K562 (cell line): ENCODE data around the gene KCNH3. TPM values are rescaled to one million over a fixed set of nuclear protein-coding genes. Genes with fewer than 3 reads are reported as not detected.

ENCODE experiments used
- BCOR ChIP-seq: fragments of 450-650 bp; IDR thresholded peaks from 2 replicates; pipeline ENCODE4 v1.6.1; 2016
- MXD1 ChIP-seq: fragments of 250-450 bp; sonication (Bioruptor Pico); IDR thresholded peaks from 2 replicates; pipeline ENCODE4 v1.8.0; 2021; ENCODE audit warnings: borderline replicate concordance, mild to moderate bottlenecking, moderate library complexity; ENCODE audit not compliant: poor library complexity, severe bottlenecking
- MYC ChIP-seq, 2 experiments: fragments of 250-450 bp in 1 of 2; sonication (Bioruptor Pico) in 1 of 2; IDR thresholded peaks; 2 replicates each; pipeline versions ENCODE4 v1.5.1 to v1.6.1; 2012 to 2021; ENCODE audit warnings: low read depth in 2 of 2, borderline replicate concordance in 1 of 2, improper control_type of control experiment in 1 of 2, low read length in 1 of 2, mild to moderate bottlenecking in 1 of 2, moderate library complexity in 1 of 2
- NFIC ChIP-seq: fragments of 450-650 bp; IDR thresholded peaks from 2 replicates; pipeline ENCODE4 v1.6.1; 2017; ENCODE audit warnings: mild to moderate bottlenecking, inconsistent platforms
- PTRF ChIP-seq: fragments of 450-650 bp; IDR thresholded peaks from 2 replicates; pipeline ENCODE4 v1.6.1; 2016; ENCODE audit warnings: mild to moderate bottlenecking, missing genetic modification characterization, missing compliant biosample characterization
- RAD51 ChIP-seq: fragments of 450-650 bp; IDR thresholded peaks from 2 replicates; pipeline ENCODE4 v1.7.1; 2016; ENCODE audit warnings: low read depth, mild to moderate bottlenecking, borderline replicate concordance
- SMARCC2 ChIP-seq: fragments of 450-650 bp; IDR thresholded peaks from 2 replicates; pipeline ENCODE4 v1.6.1; 2017; ENCODE audit warnings: antibody characterized with exemption, moderate library complexity, mild to moderate bottlenecking, low read depth
- ZNF512 ChIP-seq: IDR thresholded peaks from 2 replicates; pipeline ENCODE4 v1.6.1; 2016; ENCODE audit warnings: missing genetic modification characterization, missing compliant biosample characterization
- polyA plus RNA-seq, 8 experiments: library from polyadenylated mRNA; depleted of rRNA in 4 of 8; stranded (reverse) in 5 of 8; unstranded in 3 of 8; fragments of >200 nt; fragmentation: Nextera tagmentation in 2 of 8; fragmentation: Illumina TruSeq in 1 of 8; extraction: Ambion mirVana in 2 of 8; extraction: Trizol in 1 of 8; gene quantifications; 2 replicates each; pipeline versions ENCODE4 v1.2.1 to v1.2.3, GENCODE V29; 2011 to 2014; ENCODE audit warnings: inconsistent platforms in 1 of 8, missing spikeins in 1 of 8
- total RNA-seq, 7 experiments: library from RNA; depleted of rRNA in 6 of 7; stranded (reverse); fragments of >200 nt in 6 of 7; fragmentation: Illumina TruSeq in 2 of 7; extraction: Trizol in 2 of 7; gene quantifications; 2 replicates each; pipeline versions ENCODE4 v1.2.1 to v1.2.3, GENCODE V29; 2011 to 2021; ENCODE audit warnings: low replicate concordance in 1 of 7
- TF ChIP-seq, protein P1 (sequence below): fragments of 450-650 bp; IDR thresholded peaks from 2 replicates; pipeline ENCODE4 v1.6.1; 2016; ENCODE audit warnings: low read depth
- TF ChIP-seq, protein P2 (sequence below): sonication (generic); formaldehyde crosslinking; IDR thresholded peaks from 2 replicates; pipeline ENCODE4 v1.9.0; 2022; ENCODE audit warnings: mild to moderate bottlenecking, missing genetic modification reagents

Gene KCNH3
- total and polyA plus RNA-seq, 9 of the 15 experiments (the other 6 are each of a cell fraction or from before 2014, with no cell fraction given): 0.01 to 0.09 TPM; not detected in 7

- TF ChIP-seq, protein P1, sequence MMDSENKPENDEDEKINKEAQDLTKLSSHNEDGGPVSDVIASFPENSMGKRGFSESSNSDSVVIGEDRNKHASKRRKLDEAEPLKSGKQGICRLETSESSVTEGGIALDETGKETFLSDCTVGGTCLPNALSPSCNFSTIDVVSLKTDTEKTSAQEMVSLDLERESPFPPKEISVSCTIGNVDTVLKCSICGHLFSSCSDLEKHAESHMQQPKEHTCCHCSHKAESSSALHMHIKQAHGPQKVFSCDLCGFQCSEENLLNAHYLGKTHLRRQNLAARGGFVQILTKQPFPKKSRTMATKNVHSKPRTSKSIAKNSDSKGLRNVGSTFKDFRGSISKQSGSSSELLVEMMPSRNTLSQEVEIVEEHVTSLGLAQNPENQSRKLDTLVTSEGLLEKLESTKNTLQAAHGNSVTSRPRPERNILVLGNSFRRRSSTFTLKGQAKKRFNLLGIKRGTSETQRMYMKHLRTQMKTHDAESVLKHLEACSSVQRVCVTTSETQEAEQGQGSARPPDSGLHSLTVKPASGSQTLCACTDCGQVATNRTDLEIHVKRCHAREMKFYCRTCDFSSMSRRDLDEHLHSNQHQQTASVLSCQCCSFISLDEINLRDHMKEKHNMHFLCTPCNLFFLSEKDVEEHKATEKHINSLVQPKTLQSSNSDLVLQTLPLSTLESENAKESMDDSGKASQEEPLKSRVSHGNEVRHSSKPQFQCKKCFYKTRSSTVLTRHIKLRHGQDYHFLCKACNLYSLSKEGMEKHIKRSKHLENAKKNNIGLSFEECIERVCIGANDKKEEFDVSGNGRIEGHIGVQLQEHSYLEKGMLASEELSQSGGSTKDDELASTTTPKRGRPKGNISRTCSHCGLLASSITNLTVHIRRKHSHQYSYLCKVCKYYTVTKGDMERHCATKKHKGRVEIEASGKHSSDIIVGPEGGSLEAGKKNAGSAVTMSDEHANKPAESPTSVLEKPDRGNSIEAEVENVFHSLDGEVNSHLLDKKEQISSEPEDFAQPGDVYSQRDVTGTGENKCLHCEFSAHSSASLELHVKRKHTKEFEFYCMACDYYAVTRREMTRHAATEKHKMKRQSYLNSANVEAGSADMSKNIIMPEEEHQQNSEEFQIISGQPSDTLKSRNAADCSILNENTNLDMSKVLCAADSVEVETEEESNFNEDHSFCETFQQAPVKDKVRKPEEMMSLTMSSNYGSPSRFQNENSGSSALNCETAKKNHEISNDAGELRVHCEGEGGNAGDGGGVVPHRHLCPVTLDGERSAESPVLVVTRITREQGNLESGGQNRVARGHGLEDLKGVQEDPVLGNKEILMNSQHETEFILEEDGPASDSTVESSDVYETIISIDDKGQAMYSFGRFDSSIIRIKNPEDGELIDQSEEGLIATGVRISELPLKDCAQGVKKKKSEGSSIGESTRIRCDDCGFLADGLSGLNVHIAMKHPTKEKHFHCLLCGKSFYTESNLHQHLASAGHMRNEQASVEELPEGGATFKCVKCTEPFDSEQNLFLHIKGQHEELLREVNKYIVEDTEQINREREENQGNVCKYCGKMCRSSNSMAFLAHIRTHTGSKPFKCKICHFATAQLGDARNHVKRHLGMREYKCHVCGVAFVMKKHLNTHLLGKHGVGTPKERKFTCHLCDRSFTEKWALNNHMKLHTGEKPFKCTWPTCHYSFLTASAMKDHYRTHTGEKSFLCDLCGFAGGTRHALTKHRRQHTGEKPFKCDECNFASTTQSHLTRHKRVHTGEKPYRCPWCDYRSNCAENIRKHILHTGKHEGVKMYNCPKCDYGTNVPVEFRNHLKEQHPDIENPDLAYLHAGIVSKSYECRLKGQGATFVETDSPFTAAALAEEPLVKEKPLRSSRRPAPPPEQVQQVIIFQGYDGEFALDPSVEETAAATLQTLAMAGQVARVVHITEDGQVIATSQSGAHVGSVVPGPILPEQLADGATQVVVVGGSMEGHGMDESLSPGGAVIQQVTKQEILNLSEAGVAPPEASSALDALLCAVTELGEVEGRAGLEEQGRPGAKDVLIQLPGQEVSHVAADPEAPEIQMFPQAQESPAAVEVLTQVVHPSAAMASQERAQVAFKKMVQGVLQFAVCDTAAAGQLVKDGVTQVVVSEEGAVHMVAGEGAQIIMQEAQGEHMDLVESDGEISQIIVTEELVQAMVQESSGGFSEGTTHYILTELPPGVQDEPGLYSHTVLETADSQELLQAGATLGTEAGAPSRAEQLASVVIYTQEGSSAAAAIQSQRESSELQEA: peak; percentile 89
- TF ChIP-seq NFIC (peak; percentile 64), RAD51 (no peak), MYC (IDR thresholded peaks at IDR 0.05; ENCODE audit: low read depth, low read length) (peak; percentile 94), MYC (CRISPR knock-in tag; IDR thresholded peaks at IDR 0.05; ENCODE audit: borderline replicate concordance, low read depth) (no peak; the same call in 1 of the 2 replicates), ZNF512 (tag) (no peak), BCOR (0 out of 2 replicates have a peak, but pooled peaks have one; percentile 27), SMARCC2 (no peak), PTRF (no peak), MXD1 (CRISPR knock-in tag) (peak; percentile 51)
- TF ChIP-seq, protein P2, sequence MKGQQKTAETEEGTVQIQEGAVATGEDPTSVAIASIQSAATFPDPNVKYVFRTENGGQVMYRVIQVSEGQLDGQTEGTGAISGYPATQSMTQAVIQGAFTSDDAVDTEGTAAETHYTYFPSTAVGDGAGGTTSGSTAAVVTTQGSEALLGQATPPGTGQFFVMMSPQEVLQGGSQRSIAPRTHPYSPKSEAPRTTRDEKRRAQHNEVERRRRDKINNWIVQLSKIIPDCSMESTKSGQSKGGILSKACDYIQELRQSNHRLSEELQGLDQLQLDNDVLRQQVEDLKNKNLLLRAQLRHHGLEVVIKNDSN (CRISPR knock-in tag): peak; percentile 61
Measured at GRCh38 chr12:49567611-49568441, 29.0 kb downstream of the KCNH3 start, which contains the start of gene MCRS1 (continued).
